Astrocyte of the spinal cord (primary cell): ENCODE data around the gene TMC7.

Source experiments
- DNase-seq: peaks from one replicate; pipeline ENCODE4 v3.0.0; 2011; ENCODE audit warnings: low read depth, low spot score
- H3K4me3 ChIP-seq: 2 replicates; pipeline ENCODE4 v1.5.1; 2011; ENCODE audit warnings: low read depth, mild to moderate bottlenecking, low read length, moderate library complexity
- CTCF ChIP-seq: IDR thresholded peaks from 2 replicates; pipeline ENCODE4 v1.5.1; 2012; ENCODE audit warnings: low read depth, mild to moderate bottlenecking, low read length, inconsistent platforms
- in situ Hi-C: cut with HindIII; loops from 2 replicates; pipeline ENCODE4 v1.10.0; 2017; ENCODE audit warnings: low sequenced_read_pairs

TMC7 gene

DNA sequence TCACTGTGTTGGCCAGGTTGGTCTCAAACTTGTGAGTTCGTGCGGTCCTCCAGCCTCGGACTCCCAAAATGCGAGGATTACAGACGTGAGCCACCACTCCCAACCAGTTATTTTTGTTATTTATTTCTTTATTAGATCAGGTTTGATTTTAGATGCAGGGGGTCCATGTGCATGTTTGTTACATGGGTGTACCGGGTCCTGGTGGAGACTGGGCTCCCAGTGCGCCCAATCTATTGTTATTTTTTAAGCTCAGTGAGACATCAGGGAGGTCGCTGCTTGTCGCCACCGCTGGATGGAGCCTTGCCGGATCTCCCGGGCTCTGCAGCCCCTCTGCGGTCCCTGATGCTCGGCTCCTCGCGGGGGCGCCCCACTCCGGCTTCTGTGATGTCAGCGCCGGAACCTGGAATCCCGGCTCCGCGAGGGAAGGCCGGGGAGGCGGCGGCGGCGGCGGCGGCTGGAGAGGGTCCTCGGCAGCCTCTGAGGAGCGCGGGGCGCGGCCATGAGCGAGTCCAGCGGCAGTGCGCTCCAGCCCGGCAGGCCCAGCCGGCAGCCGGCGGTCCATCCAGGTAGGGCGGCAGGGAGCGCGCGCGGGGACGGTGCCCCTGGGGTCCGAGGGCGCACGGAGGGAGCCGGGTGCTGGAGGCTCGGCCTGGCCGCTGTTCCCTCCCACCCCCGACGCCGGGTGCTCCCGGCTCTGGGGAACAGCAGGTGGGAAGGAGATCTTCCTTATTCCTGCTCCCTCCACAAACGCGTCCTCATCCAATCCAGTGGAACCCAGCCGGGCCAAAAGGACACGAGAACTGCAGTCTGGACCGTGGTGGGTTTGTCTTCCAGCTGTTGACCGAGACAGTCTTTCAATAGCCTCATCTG is at the start of gene TMC7:
Gene TMC7, plus strand, starts transcription at position 370 of the 870 bp plus-strand sequence. Its CDS starts 130 bp downstream, at position 500.
- DNase-seq = peak; percentile 89
- peak; percentile 88 for TF ChIP-seq CTCF
- H3K4me3 ChIP-seq = peak within 1 kb of the TSS; percentile 48
- in situ Hi-C loops = no loop called here

DNA sequence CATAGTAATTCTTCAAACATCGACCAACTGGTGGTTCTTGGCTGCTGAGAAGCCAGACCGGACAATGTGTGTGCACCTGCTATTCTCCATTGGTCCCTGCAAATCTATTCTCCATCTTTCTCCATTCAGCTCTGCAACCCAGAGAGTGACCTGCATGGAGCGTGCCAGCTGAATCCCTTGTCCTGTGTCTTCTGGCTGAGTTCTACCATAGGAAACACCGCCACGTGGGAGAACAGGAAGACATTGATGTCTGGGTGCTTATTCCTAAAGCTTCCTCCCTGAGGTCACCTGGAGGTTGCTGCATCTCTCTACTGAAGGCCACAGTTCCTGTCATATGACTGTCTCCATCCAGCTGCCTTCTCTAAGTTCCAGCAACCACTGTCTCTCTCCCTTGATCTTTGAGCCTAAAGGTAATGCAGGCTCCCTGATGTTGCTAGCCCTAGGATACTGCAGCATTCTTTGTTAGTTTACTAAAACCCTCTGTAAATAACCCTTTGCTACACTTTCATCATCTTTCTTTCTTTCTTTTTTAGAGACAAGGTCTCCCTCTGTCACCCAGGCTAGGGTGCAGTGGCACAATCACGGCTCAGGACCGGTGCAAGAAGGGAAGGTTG is 46.9 kb upstream of the TMC7 start:
- in situ Hi-C loops = no loop called here
- TF ChIP-seq CTCF = no peak
- no peak for DNase-seq
- H3K4me3 ChIP-seq = no peak overlapping the region

- TF ChIP-seq CTCF = no peak
- DNase-seq = no peak
- in situ Hi-C loops = no loop called here
- no peak overlapping the region for H3K4me3 ChIP-seq
These were observed 46.3 kb upstream of the TMC7 start for GRCh38 chr16:18937390-18937789.

DNA sequence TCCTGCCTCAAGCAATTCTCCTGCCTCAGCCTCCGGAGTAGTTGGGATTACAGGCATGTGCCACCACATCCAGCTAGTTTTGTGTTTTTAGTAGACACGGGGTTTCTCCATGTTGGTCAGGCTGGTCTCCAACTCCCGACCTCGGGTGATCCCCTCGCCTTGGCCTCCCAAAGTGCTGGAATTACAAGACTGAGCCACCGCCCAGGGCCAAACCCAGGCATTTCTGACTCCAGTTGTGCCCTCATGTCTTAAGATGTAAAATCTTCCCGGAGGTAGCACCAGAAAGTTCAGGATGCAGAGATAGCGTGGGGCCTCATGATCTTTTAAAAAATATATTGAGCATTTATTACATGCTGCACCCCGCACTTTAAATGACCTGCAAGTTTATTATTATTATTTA is 44.7 kb upstream of the TMC7 start:
- H3K4me3 ChIP-seq = no peak overlapping the region
- in situ Hi-C loops = no loop called here
- no peak for DNase-seq
- no peak for TF ChIP-seq CTCF

DNA sequence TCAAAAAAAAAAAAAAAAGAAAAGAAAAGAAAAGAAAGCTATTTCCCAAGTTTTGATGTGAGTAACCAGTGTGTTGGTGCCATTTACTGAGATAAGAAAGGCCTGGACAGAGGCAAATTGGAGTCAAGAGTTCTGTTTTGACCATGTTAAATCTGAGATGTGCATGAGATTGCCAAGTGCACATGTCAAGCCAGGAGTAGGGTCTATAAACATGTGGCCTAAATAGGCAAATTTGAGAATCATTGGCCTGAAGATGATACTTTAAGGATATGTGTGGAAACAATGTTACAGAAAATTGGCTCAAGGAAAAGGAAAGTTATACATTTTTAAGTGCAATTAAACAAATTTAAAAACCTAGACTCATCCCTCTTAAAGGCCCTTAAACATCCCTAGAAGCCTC is 42.3 kb upstream of the TMC7 start:
- in situ Hi-C loops = no loop called here
- no peak overlapping the region for H3K4me3 ChIP-seq
- no peak for TF ChIP-seq CTCF
- no peak for DNase-seq

GRCh38 chr16:18942061-18942460 is 41.7 kb upstream of the TMC7 start:
- TF ChIP-seq CTCF = no peak
- DNase-seq = no peak
- H3K4me3 ChIP-seq = no peak overlapping the region
- in situ Hi-C loops = no loop called here
